ENCODE measurements around the gene CDX1.

GRCh38 chr5:150189326-150189725 lies 22.7 kb downstream of the CDX1 start:
- TF ChIP-seq, protein P1, sequence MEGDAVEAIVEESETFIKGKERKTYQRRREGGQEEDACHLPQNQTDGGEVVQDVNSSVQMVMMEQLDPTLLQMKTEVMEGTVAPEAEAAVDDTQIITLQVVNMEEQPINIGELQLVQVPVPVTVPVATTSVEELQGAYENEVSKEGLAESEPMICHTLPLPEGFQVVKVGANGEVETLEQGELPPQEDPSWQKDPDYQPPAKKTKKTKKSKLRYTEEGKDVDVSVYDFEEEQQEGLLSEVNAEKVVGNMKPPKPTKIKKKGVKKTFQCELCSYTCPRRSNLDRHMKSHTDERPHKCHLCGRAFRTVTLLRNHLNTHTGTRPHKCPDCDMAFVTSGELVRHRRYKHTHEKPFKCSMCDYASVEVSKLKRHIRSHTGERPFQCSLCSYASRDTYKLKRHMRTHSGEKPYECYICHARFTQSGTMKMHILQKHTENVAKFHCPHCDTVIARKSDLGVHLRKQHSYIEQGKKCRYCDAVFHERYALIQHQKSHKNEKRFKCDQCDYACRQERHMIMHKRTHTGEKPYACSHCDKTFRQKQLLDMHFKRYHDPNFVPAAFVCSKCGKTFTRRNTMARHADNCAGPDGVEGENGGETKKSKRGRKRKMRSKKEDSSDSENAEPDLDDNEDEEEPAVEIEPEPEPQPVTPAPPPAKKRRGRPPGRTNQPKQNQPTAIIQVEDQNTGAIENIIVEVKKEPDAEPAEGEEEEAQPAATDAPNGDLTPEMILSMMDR (IDR thresholded peaks at IDR 0.05) = no peak
- no peak for TF ChIP-seq POLR2AphosphoS5 (IDR thresholded peaks at IDR 0.05)
- TF ChIP-seq EP300 (IDR thresholded peaks at IDR 0.05) = no peak
